Amniotic epithelial cell (primary cell): ENCODE results near the gene DGKB.
"Not testable (repeated sequence)": the region's sequence is repeated elsewhere in the genome, so short reads cannot be mapped to it uniquely, and the experiment has no call there.

Experiments
- DNase-seq: peaks from one replicate; pipeline ENCODE4 v3.0.0-alpha.2; 2010; ENCODE audit warnings: low read depth

DGKB gene

GRCh38 chr7:14287398-14287797, 615.2 kb downstream of the DGKB start:
- DNase-seq, result no peak

DNA sequence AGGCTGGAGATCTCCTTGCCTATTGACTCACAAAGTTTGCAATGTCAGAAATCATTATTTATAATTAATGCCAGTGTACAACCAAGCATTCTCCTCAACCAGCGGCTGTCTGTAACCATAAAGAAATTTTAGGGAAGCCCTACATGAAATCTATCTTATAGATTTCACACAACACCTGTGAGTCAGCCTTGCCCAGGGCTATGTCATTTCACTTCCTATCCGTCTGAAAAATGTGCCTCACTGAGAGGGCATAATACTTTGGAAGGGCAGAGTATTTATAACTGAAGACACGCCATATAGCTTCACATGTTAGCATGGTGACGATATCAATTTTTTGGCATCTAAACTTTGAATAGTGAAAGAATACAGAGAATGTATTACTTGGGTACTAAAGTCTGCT, 616.5 kb downstream of the DGKB start:
- no peak for DNase-seq

- DNase-seq, result not testable (repeated sequence)
Measured at GRCh38 chr7:14279065-14279871, 623.3 kb downstream of the DGKB start.

DNA sequence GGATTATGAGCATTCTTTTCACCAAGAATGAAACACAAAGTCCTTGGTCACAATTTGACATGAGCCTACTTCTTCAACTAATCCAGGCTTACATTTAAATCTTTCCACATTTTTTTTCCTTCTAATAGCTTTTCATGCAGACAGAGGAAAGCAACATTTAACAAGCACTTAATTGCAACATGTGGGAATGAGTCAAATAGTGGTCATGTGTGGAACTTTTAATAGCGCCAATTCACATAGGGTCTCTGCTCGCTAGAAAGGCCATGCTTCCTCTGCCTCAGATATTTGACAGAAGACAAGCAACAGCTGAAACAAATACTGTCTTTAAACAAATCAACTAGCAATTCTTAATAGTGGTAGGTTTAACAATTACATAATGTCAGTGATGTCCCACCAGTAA, 627.2 kb downstream of the DGKB start:
- DNase-seq, result peak; percentile 10

- DNase-seq, result no peak
Measured at GRCh38 chr7:14271441-14271840, 631.1 kb downstream of the DGKB start.

- DNase-seq, result no peak
Measured at GRCh38 chr7:14270099-14270498, 632.5 kb downstream of the DGKB start.

- DNase-seq, result no peak
Measured at GRCh38 chr7:14260011-14260410, 642.5 kb downstream of the DGKB start.

GRCh38 chr7:14258861-14259260, 643.7 kb downstream of the DGKB start:
- DNase-seq, result no peak

GRCh38 chr7:14258441-14258840, 644.1 kb downstream of the DGKB start:
- no peak for DNase-seq

- DNase-seq, result no peak
Measured at GRCh38 chr7:14252458-14252857, 650.1 kb downstream of the DGKB start.

DNA sequence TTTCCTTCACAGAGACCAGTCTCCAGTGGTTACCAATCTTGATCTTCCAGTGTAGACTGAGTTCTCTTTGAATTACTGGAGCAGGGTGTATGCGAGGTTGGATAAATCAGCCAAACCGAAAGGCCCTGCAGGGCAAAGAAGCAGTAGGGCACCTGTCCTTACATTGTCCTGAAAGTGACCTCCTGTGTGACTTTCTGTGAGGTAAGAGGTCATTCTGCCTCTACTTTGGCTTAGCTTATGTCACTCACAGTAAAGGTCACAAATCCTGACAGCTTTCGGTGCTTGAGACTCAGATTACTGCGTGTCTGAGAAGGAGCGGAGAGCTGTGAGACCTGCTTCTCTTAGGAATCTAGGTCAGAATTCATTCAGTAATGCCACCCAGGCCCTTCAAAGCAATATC, 660.4 kb downstream of the DGKB start:
- no peak for DNase-seq

GRCh38 chr7:14236834-14237233, 665.7 kb downstream of the DGKB start:
- DNase-seq, result no peak

GRCh38 chr7:14235056-14235455, 667.5 kb downstream of the DGKB start:
- DNase-seq, result no peak

DNA sequence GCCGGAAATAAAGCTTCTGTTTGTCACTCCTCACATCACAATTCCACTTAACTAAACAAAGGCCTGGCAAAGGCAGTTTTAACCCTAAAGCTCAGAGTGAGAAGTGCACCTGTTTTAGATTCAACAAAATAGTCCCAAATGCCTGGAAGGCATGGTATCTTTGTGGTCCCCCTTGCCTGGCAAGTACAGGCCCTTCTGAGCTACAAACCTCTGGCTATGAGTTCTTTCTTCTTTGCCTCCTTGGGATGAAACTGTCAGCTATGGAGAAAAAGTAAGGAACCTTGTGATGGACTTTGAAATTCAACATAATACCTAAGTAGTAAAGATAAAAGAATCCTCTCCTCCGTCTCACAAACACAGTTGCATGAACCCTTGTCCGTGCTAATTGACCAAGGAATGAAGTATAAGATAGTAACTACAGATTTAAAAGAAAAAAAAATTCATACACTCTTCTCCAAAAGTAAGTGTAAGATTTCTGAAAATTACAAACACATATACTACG, 668.6 kb downstream of the DGKB start:
- DNase-seq, result no peak

DNA sequence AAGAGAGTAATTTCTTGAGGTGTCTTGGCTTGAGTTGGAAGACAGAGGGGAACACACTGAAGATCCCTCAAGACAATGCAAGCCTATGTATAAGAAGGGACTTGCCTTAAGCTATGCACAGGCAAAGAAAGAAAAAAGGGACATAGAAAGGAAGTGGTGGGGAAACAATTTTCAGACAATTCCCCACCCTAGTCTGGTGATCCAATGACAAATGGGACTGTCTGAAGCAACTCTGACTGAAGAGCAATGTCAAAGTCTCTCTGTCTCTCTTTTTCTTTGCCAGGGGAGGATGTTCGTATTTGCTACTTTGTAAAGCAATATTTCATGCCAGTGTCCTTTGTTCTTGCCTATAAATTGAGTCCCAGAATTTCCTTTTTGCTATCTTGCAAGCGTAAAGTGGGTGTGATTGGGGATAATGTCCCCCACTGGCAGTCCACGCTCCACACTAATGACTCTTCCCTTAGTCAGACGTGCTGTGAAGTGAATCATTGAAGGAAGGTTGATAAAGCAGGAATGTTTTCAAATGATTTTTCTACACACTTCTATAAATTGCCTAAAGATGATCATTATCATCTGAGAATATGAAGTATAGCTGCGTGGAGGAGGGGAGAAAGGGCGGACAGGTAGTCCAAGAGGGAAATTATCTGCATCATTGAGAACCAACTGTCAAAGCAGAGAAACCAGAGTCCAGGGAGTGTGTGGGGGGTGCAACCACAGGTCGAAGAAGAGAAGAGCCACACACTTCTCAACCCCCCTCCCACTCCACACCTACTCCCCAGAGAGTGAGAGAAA, 669.3 kb downstream of the DGKB start:
- DNase-seq, result peak; percentile 43

- no peak for DNase-seq
Measured at GRCh38 chr7:14229047-14229446, 673.5 kb downstream of the DGKB start.

- peak; percentile 52 for DNase-seq
Measured at GRCh38 chr7:14228341-14228740, 674.2 kb downstream of the DGKB start.

DNA sequence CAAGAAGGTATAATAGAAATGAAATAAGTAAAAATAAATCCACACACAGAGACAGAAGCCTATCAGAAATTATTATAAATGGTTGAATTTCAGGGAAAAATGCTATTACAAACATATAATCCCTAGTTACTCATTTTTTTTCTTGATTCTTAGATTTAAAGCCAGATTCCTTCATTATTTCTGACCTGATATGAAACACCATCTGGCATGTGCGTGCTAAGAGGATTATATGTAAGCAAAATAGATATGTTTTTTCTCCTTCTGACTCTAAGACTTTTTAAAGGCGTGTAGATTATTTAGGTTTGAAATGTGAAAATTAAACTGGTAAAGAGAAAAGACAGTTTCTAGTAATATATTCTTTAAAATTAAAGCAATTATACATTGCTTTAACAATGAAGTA, 676.4 kb downstream of the DGKB start:
- DNase-seq, result no peak

DNA sequence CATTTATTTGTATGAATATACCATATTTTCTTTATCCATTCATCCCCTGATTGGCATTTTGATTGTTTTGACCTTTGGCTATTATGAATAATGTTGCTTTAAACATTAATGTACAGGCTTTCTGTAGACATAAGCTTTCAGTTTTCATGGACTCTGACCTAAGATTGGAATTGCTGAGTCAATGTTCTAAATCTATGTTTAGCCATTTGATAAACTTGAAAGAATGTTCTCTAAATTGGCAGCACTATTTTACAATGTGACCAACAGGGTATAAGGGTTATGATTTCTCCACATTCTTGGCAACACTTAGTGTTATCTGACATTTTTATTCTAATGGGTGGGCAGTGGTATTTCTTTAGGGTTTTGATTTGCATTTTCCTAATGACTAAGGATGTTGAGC, 683.4 kb downstream of the DGKB start:
- peak; percentile 18 for DNase-seq

GRCh38 chr7:14218338-14218737, 684.2 kb downstream of the DGKB start:
- no peak for DNase-seq

DNA sequence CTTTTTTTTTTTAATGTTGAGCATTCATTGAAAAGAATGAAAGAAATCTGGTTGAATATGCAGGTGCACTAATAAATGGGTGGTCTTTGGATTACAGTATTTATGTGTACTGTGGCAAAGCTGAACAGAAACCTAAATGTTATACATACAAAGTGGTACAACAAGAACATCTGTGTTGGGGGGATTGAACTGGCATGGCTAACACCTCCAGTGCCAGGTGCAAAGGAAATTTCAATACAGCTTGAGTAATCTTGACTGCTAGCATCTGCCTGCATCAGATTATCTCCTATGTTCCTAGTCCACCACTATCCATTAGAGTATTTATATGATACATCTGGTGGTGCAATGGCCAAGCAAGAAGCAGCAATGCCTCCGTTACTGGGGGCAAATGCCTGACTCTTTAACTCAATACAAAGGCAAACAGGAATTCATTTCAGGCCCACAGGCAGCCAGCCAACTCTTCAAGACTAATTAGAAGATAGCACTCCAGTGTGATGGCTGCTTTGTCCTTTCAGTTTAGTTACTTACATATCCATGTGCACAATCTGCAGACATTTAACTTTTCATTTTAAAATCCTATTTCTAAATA, 692.6 kb downstream of the DGKB start:
- DNase-seq, result no peak

DNA sequence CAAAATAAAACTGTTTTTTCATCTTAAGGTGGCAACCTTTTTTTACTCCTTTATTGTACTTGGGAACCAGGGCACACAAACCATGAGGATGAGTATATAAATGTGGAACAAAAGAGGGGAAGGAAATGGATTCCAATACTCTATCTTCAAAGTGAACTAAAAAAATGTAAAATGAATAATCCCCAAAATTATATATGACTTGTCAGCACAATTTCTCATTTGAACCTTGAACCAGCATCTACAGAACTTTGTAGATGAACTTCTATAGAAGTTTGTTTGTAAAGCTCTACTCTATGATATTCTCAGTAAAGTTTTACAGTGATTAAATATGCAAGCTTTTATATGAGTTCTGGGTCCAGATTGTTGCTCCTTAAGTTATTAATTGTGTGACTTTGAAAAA, 694.8 kb downstream of the DGKB start:
- DNase-seq, result no peak

GRCh38 chr7:14207138-14207537, 695.4 kb downstream of the DGKB start:
- peak; percentile 74 for DNase-seq
